Lower leg skin (tissue), 4 donors: ENCODE data around the gene ACER3. TPM values are rescaled to one million over a fixed set of nuclear protein-coding genes. Genes with fewer than 3 reads are reported as not detected.

ENCODE experiments used
- DNase-seq, 2 donors: peaks; one replicate each; pipeline ENCODE4 v3.0.0-alpha.2; 2019; ENCODE audit warnings: low spot score in 2 of 2
- H3K4me3 ChIP-seq: fragments of 200-600 bp; sonication (generic); 2 replicates; pipeline ENCODE4 v1.5.1; 2017; ENCODE audit warnings: mild to moderate bottlenecking, low read depth; ENCODE audit not compliant: poor library complexity, severe bottlenecking
- CTCF ChIP-seq, 3 donors: fragments of 450-650 bp; IDR thresholded peaks; one replicate each; pipeline ENCODE4 v1.5.1; 2016; ENCODE audit warnings: antibody characterized with exemption in 3 of 3, mild to moderate bottlenecking in 3 of 3, moderate library complexity in 2 of 3
- POLR2A ChIP-seq, 2 donors: fragments of 450-650 bp; IDR thresholded peaks; one replicate each; pipeline ENCODE4 v1.6.1; 2016 to 2017; ENCODE audit warnings: antibody characterized with exemption in 2 of 2, mild to moderate bottlenecking in 1 of 2, moderate library complexity in 1 of 2
- WGBS, 2 donors: methylation state at CpG; one replicate each; pipeline ENCODE4 v1.1.5; 2018; 5-methylcytosine and 5-hydroxymethylcytosine counted together
- intact Hi-C: fragments of 100-400 bp; cut with DNase I; formaldehyde crosslinking; loops from one replicate; pipeline ENCODE4 v1.15.0; 2023; ENCODE audit warnings: low total_unique reads
- total RNA-seq, 4 donors: library from RNA; depleted of rRNA; stranded (reverse); fragments of >200 nt; gene quantifications; one replicate each; pipeline ENCODE4 v1.1.0, GENCODE V29; 2016

ACER3 gene
- total RNA-seq, 4 donors from 2014 or later = 3.5 to 5.9 (median 5.1) TPM

- intact Hi-C loops = no loop called here
- no peak overlapping the region for H3K4me3 ChIP-seq
- WGBS, 2 donors = 75 to 85% methylated on average over 8 of the region's 8 CpGs
- TF ChIP-seq POLR2A (IDR thresholded peaks at IDR 0.05) (no peak), CTCF (IDR thresholded peaks at IDR 0.05) (no peak)
- DNase-seq = peak in 1 of 2 donors; percentile 84
These were observed 207.2 kb downstream of the ACER3 start for GRCh38 chr11:77067861-77068443.

- intact Hi-C loops = no loop called here
- DNase-seq = peak in 1 of 2 donors; percentile 78
- TF ChIP-seq POLR2A (IDR thresholded peaks at IDR 0.05) (no peak), CTCF (IDR thresholded peaks at IDR 0.05) (no peak)
- H3K4me3 ChIP-seq = no peak overlapping the region
- 83 to 87% methylated on average over 7 of the region's 7 CpGs for WGBS, 2 donors
These were observed 208.0 kb downstream of the ACER3 start for GRCh38 chr11:77068457-77069335.

GRCh38 chr11:77069336-77069968 is 208.7 kb downstream of the ACER3 start:
- 72 to 79% methylated on average over 6 of the region's 6 CpGs for whole genome bisulfite sequencing, 2 donors
- intact Hi-C loops = no loop called here
- no peak overlapping the region for H3K4me3 ChIP-seq
- TF ChIP-seq POLR2A (IDR thresholded peaks at IDR 0.05) (no peak), CTCF (IDR thresholded peaks at IDR 0.05) (no peak)
- peak in 1 of 2 donors; percentile 78 for DNase-seq

- H3K4me3 ChIP-seq = no peak overlapping the region
These were observed 209.4 kb downstream of the ACER3 start for GRCh38 chr11:77069969-77070582.

More at GRCh38 chr11:77069969-77070582, 209.4 kb downstream of the ACER3 start:
- 81 to 89% methylated on average over 8 of the region's 8 CpGs for WGBS, 2 donors
- DNase-seq = peak in 1 of 2 donors; percentile 81
- intact Hi-C loops = no loop called here
- TF ChIP-seq POLR2A (IDR thresholded peaks at IDR 0.05) (no peak), CTCF (IDR thresholded peaks at IDR 0.05) (no peak)
